ENCODE results near the gene CES5A.
"Not testable (repeated sequence)": the region's sequence is repeated elsewhere in the genome, so short reads cannot be mapped to it uniquely, and the experiment has no call there.

Gene CES5A

DNA sequence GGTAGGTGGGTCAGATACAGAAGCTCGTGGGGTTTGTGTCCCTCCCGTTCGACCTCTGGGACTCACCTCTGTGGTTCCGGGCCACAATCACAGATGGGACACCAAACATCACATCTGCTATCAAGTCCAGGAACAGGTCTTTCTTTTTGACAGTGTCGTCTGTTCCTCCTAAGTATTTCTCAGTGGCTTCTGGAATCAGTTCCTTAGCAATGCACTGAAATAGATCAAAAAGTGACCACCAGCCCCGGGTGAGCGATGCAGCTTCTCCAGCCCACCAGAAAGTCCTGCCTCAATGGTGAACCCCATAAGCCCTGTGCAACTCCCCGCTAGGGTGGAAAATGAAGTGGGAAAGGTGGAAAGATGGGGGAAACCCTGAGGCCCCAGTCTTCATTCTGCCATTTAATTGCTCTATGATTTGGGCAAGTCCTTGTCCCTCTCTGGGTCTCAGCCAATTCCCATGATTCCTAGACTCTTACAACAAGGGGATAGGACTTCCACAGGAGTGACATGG, 64.7 kb downstream of the CES5A start:
- TF ChIP-seq, protein P1, sequence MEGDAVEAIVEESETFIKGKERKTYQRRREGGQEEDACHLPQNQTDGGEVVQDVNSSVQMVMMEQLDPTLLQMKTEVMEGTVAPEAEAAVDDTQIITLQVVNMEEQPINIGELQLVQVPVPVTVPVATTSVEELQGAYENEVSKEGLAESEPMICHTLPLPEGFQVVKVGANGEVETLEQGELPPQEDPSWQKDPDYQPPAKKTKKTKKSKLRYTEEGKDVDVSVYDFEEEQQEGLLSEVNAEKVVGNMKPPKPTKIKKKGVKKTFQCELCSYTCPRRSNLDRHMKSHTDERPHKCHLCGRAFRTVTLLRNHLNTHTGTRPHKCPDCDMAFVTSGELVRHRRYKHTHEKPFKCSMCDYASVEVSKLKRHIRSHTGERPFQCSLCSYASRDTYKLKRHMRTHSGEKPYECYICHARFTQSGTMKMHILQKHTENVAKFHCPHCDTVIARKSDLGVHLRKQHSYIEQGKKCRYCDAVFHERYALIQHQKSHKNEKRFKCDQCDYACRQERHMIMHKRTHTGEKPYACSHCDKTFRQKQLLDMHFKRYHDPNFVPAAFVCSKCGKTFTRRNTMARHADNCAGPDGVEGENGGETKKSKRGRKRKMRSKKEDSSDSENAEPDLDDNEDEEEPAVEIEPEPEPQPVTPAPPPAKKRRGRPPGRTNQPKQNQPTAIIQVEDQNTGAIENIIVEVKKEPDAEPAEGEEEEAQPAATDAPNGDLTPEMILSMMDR (IDR thresholded peaks at IDR 0.05; ENCODE audit: insufficient read depth, low read depth, low read length, missing control alignments), result no peak
- no peak for DNase-seq (ENCODE audit: low read depth)
- no peak overlapping the region for H3K4me3 ChIP-seq (ENCODE audit: low read length)

DNA sequence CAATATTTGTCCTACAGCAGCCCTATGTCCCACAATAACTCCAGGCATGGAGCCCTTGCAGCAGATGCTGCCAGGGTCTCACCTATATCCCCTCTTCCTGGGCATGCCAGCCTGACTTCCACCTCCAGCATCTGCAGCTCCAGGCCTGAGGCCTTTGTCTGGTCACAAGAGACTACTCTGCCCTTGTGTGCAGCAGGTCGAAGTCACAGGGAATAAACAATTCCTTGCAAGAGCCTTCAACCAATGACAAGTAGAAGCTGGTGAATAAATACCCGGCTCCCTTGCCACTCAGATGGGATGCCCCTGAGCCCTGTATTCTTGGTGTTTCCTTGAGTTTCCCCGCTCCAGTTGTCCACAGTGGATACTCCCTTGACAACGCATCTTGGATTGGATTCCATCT, 65.3 kb downstream of the CES5A start:
- H3K4me3 ChIP-seq (ENCODE audit: low read length), result no peak overlapping the region
- DNase-seq (ENCODE audit: low read depth), result no peak
- TF ChIP-seq, protein P1 (IDR thresholded peaks at IDR 0.05; ENCODE audit: insufficient read depth, low read depth, low read length, missing control alignments), result no peak

DNA sequence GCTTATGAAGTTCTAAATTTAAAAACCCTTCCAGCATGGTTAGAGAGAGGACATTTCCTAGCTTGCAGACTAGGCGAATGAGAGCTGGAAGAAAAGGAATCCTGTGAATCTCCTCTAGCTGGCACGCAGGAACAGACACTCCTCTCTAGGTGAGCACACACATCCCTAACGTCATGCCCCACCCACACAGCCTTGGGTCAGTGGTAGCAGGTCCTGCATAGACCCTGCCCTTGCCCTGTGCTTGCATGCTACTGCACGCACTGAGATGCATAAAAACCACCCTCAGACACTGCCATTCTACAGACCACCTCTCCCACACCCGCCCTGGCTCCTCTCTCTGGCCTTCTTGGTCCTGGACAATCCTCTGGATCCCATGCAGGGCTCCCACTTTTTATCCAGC, 65.8 kb downstream of the CES5A start:
- H3K4me3 ChIP-seq (ENCODE audit: low read length), result no peak overlapping the region
- TF ChIP-seq, protein P1 (IDR thresholded peaks at IDR 0.05; ENCODE audit: insufficient read depth, low read depth, low read length, missing control alignments), result no peak

DNA sequence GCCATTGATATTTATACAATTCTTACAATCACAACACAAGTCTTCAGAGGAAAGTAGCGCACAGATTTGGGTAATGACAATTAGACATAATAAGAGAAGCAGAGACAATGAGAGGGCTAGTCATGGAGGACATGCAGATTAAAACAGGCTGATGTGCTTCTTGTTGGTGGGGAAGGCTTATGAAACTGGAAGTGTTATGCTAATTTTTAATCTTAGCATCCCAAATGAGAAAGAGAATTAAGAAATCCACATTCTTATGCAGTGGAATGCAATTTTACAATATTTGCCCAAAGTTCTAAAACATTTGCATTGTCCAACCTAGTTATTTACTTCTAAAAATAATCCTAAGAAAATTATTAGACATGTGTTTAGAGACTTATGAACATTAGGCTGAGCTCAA, 66.9 kb downstream of the CES5A start:
- not testable (repeated sequence) for H3K4me3 ChIP-seq (ENCODE audit: low read length); DNase-seq (ENCODE audit: low read depth)

More for the DNA sequence above, 65.8 kb downstream of the CES5A start:
- no peak for DNase-seq (ENCODE audit: low read depth)

DNA sequence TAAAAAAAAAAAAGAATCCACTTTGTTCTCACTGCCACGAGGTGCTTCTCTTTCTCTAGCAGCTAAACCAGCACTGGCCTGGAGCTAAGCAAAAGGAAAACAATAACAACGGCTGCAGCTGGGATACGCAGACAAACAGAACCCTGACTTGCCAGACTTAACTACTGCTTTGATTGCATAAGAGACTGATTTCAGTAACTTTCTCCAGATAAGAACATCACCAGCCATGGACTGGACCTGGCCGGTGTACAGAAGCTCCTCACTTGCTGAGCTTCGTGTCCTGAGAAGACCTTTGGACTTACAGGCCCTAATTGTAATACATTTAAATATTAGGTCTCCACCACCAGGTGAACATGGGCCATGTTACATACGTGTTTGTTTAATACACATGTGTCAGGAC, 70.1 kb downstream of the CES5A start:
- not testable (repeated sequence) for H3K4me3 ChIP-seq (ENCODE audit: low read length); DNase-seq (ENCODE audit: low read depth)

DNA sequence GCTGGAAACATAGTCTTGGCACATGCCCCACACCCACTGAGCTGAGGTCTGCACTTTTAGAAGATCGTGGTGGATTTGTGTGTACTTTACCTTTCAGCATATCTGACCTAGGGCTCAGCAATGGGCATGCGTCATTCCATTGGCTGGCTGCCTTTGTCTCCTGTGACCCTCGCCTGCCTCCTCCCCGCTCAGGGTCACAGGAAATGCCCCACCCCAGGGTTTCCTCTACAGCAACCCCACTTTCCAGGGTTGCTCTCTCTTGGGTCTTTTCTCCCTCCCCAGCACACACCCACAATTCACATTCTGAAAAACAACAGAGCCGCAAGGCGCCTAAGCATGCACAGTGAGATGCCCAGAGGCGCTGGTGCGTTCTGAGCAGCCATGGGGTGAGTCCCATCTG, 71.5 kb downstream of the CES5A start:
- not testable (repeated sequence) for H3K4me3 ChIP-seq (ENCODE audit: low read length); DNase-seq (ENCODE audit: low read depth)
